T-helper 9 cell (primary cell): ENCODE data around the gene CEP112.
"Not testable (repeated sequence)": the region's sequence is repeated elsewhere in the genome, so short reads cannot be mapped to it uniquely, and the experiment has no call there.

Experiments used
- DNase-seq: peaks from one replicate; pipeline ENCODE4 v3.0.0-alpha.2; 2020

Gene CEP112

DNA sequence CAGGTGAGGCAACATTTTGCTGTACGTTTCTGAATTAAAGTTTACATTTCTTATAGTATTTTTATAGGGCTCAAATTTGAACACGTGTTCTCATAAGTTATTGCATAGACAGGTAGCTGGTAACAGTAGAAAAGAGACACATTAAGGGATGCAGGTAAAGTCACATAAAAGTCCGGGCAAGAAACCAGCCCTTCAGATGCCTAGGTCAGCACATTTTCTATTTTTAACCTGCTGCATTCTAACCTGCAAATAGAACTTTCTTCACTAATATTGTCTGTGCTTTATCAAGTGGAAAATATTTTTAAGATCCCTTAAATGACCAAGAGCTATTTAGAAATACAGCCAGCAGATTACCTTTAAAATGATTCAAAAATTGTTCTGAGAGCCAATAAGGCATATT lies 323.1 kb downstream of the CEP112 start:
- no peak for DNase-seq

DNA sequence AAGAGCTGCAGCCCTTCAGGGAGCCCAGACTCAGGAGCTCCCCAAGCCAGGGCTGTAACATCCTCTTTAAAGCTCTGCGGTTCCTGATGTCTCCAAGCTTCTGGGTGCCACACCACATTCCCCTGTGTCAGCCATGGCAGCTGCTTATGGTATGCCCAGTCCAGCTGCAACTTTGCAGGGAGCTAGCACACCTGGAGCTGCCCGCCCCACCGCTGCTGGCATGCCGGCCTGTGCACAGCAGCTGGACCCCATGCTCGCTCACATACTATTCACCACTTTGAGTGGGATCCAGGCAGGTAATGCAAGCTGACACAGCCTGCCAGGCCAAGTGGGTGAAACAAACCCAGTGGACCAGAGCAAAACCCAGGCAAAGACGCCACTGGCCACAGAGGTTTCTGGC lies 324.9 kb downstream of the CEP112 start:
- no peak for DNase-seq

DNA sequence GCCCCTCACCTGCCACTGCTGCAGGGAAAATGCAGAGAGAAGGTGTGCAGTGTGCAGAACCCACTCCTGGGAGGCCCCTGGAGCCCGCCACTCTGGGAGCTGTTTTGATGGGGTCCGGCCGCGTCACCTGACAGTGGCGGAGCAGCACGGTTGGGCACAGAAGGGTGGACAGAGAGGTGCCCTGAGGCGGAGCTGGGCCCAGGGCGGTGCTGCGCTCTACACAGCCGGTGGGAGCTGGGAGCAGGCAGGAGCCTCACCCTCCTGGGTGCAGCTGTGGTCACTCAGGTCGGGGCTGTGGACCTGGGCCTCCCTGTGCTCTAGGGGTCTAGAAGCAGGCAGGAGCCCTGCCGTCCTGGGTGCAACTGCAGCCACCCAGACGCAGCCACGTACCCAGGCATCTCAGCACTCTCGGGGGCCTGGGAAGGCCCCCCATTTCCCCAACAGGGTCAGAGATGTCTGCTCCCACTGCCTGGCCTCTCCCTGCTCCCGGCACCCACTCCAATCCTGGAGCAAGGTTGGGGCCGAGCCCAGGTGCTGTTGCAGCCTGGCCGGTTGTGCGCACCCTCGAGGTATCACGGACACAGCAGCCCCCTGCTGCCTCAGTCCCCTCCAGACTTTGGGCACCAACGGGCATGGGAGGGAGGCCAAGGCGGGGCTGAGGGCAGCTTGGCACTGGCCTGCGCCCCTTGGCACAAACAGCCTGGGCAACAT lies 326.1 kb downstream of the CEP112 start:
- DNase-seq: no peak

DNA sequence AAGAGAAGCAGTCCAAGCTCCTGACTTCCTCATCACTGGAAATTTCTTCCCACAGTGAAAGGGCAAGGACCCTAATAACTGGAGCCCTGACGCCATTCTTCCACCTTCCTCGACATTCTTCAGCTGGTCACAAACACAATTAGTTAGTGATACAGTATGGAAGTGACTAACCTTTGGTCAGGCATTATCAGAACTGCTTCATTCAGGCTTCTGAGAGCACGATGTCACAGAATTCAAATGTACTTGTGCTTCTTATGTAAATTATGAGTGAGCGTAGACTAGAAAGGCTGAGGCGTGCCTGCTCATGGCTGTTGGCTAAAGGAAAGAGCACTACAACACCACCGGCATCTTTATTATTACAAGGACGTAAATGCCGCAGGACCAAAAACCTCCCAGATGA lies 327.5 kb downstream of the CEP112 start:
- no peak for DNase-seq

DNA sequence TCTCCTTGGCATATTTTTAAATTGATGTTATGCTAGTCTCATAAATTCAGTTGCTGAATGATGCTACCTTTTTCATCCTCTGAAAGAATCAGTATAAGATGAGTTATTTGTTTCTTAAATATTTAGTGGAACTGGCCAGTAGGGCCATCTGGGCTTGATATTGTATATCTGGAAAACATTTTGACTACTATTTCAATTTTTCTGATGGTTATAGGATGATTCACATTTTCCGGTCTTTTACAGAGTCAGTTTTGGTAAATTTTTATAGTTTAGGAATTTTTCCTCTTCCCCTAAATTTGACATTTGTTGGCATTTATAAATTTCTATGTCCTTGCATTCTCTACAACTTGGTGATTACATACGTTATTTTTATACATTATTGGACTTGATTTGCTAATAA lies 334.2 kb downstream of the CEP112 start:
- DNase-seq: no peak

DNA sequence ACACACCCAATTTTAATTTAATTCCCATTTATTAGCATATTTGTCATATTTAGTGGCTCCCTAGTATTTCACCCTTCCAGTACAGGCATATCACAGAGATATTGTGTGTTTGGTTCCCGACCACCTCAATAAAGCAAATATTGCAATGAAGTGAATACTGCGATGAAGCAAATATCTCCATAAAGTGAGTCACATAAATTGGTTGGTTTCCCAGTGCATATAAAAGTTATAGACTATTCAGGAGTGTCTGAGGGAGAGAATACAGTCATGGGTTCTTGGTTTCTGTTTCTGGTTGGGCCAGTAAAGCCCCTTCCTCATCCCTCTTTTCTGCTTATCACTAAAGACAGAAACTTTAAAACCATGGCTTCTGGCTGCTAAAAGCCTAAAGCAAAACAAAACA lies 335.1 kb downstream of the CEP112 start:
- no peak for DNase-seq

DNA sequence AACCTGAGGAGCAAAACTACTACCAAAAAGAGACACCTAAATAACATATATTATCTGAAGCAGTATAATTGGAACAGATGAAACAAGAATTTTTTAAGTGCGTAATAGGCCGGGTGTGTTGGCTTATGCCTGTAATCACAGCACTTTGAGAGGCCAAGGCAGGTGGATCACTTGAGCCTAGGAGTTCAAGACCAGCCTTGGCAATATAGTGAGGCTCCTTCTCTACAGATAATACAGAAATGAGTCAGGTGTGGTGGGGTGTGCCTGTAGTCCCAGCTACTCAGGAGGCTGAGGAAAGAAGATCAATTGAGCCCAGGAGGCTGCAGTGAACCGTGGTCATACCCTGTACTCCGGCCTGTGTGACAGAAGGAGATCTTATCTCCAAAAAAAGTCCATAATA lies 336.3 kb downstream of the CEP112 start:
- no peak for DNase-seq

DNA sequence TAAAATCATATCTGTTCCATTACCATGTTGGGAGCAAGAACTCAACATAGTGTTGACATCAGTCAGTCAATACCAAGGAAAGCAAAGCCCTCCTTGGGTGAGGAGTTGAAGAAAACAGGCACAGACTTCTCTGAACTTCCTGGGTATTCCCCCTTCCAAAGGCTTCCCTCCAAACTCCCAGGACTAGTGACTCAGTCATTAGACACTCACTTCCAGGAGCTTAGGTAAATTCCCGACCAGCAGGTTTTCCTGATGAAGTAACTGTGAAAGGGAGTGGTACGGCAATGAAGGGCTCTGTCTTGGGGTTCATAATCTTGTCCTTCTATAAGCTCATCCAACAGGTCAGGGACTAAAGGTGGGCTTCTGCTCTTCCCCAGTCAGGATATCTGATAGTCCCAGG lies 336.7 kb downstream of the CEP112 start:
- DNase-seq: no peak

DNA sequence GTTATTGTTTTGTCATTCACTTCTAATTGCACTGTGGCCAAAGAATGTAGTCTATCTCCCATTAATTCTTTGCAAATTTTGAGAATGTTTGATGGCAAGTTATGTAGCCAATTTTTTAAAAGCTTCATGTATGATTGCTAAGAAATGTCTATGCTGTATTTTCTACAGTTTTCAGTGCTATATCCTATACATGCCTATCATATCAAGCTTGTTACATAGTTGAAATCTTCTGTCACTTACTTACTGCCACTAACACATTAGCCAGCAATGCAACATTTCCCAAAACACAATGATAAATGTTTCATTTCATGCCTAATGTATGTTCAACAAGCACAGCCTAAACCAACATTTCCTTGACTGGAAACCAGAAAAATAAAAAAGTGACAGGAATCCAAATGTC lies 338.1 kb downstream of the CEP112 start:
- DNase-seq: no peak

DNA sequence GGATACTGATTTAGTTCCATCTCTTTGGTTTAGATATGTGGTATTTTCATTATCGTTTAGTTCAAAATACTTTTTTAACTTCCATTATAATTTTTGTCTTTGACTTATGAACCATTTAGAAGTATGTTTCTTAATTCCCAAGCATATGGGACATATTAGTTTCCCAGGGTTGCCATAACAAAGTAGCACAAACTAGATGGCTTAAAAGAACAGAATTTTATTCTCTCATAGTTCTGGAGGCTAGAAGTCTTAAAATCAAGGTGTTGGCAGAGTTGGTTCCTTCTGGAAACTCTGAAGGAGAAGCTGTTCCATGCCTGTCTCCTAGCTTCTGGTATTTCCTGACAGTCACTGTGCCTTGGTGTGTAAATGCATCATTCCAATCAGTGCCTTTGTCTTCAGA lies 339.0 kb downstream of the CEP112 start:
- DNase-seq: no peak

DNA sequence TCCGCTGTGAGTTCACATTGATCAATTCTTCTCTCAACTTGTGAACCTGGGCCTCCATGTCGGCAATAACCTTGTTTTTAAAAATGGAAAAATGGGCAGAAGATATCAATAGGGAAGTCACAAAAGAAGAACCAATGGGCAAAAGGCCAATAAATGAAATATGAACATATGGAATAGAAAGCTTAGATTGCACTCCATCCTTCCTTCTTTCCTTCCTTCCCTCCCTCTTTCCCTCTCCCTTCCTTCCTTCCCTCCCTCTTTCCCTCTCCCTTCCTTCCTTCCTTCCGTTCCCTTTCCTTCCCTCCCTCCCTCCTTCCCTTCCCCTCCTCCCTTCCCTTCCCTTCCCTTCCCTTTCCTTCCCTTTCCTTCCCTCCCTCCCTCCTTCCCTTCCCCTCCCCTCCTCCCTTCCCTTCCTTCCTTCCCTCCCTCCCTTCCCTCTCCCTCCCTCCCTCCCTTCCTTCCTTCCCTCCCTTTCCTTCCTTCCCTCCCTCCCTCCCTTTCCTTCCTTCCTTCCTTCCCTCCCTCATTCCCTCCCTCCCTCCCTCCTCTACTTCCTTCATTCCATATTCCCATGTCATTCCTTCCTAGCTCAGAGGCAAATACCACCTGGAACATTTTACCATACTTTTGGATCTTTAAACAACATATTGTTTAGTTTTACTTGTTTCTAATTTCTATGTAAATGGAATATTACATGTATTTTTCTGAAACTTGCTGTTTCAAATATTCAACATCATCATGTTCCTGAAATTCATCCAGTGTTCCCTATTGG lies 339.8 kb downstream of the CEP112 start:
- no peak for DNase-seq

DNA sequence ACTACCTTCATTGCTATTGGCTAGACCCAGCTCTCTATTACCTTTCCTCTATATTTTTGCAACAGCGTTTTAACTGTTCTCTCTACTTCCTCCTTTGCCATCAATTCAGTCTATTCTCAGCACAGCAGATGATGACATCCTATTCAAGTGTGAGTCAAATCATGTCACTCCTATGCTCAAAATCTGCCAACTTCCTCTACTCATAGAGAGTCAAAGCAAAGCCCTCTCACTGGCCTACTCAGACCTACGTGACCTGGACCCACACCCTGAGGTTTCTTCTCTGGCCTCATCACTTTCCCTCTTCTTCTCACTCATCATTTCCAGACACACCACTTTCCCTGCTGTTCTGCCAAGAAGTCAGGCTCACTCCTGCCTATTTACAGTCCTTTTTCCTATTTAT lies 341.4 kb downstream of the CEP112 start:
- DNase-seq: no peak

DNA sequence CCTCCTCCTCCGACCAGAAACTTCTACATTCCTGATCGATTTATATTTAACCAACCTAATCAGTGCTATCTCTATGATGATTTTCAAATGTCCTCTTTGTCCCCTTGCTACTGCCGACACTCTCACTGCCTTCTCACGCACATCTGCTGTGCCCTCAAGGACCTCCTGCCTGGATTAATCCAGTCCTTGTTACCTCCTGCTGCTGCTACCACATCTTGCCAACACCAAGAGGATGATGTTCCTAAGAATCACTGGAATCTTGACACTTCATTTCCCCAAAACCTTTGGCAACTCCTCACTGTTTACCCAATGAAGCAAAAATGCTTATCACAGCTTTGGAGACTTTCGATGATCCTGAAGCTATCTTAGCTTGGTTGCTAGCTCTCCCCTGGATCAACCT lies 343.2 kb downstream of the CEP112 start:
- DNase-seq: no peak

DNA sequence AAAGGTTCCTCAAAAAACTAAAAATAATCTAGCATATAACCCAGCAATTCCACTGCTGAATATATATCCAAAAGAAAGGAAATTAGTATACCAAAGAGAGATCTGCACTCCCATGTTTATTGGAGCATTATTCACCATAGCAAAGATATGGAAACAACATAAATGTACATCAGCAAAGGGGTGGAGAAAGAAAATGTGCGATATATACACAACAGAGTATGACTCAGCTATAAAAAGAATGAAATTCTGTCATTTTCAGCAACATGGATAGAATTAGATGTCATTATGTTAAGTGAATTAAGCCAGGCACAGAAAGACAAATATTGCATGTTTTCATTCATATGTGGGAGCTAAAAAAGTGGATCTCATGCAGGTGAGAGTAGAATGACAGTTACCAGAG lies 350.8 kb downstream of the CEP112 start:
- no peak for DNase-seq

DNA sequence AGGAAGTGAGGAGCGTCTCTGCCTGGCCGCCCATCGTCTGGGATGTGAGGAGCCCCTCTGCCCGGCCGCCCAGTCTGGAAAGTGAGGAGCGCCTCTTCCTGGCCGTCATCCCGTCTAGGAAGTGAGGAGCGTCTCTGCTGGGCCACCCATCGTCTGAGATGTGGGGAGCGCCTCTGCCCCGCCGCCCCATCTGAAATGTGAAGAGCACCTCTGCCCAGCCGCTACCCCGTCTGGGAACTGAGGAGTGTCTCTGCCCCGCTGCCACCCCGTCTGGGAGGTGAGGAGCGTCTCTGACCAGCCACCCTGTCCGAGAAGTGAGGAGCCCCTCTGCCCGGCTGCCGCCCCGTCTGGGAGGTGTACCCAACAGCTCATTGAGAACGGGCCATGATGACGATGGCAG lies 354.7 kb downstream of the CEP112 start:
- not testable (repeated sequence) for DNase-seq

DNA sequence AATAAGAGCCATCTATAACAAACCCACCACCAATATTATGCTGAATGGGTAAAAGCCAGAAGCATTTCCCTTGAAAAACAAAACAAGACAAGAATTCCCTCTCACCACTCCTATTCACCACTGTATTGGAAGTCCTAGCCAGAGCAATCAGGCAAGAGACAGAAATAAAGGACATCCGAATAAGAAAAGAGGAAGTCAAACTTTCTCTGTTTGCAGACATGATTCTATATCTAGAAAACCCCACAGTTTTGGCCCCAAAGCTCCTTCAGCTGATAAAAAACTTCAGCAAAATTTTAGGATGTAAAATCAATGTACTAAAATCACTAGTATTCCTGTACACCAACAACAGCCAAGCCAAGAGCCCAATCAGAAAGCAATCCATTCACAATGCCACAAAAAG lies 358.7 kb downstream of the CEP112 start:
- DNase-seq: no peak

DNA sequence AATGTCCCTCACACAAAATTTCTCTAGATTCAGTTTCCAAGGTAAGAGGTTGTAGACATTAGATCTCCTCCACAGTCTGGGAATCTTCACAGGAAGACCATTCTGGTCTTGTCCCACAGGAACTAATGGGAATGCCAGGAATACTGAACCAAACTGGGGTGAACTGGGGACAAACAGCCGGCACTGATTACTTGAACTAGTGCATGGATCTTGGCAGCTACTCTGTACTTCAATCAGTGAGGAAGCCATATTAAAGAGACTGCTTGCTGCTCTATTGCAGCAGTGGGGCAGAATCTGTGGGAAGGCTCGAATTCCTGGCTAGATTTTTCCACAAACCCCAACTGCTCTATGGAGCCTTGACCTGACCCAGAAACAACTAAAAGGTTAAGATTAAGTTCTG lies 361.6 kb downstream of the CEP112 start:
- no peak for DNase-seq

DNA sequence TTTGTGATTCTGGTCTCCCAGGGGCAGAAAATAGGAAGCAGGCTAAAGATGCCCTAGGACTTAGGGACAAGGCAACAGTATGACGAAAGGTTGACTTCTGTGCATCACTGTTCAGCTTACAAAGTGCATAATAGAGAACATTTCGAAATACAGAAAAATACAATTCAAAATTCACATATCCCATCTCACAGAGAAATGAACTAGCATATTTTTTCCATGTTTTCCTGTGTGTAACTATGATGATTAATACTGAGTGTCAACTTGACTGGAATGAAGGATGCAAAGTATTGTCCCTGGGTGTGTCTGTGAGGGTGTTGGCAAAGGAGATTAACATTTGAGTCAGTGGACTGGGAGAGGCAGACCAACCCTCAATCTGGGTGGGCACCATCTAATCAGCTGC lies 365.4 kb downstream of the CEP112 start:
- DNase-seq: not testable (repeated sequence)

DNA sequence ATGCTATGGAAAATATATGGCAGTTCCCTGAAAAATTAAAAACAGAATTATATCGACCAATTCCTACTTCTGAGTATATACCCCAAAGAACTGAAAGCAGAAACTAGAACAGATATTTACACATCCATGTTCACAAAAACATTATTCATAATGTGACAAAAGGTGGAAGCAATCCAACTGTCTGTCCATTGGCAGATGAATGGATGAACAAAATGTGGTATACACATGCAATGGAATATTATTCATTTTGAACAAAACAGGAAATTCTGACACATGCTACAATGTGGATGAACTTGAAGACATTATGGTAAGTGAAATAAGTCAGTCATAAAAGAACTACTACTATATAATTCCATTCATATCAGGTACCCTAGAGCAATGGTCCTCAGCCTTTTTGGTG lies 367.0 kb downstream of the CEP112 start:
- DNase-seq: no peak

DNA sequence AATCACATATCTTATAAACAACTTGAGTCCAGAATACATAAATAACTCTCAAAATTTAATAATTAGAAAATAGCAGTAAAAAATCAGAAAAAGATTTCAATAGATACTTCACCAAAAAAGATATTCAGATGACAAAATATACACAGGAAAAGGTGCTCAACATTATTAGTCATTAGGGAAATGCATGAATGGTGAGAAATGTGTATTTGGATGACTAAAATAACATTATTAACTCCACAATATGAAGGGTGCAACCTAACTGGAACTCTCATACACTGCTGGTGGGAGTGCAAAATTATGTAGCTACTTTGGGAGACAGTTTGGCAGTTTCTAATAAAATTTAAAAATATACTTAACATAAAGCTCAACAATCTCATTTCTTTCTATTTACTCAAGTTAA lies 368.2 kb downstream of the CEP112 start:
- DNase-seq: no peak

DNA sequence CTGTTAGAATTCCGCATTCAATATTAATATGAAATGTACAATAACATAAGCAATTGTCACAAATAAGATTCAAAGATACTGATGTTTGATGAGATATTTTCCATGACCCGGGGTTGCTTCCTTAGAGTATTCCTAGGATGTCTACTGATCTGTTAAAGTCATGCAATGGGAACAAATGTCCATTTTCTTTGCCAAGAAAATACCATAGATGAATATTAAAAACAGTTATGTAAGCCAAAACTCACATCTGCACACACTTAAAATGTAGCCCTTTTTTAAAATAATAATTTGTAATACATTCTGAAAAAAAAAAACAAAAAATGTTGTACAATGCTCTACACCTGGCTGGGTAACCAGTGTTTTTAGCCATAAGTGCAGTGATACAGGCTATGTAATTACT lies 371.1 kb downstream of the CEP112 start:
- no peak for DNase-seq

DNA sequence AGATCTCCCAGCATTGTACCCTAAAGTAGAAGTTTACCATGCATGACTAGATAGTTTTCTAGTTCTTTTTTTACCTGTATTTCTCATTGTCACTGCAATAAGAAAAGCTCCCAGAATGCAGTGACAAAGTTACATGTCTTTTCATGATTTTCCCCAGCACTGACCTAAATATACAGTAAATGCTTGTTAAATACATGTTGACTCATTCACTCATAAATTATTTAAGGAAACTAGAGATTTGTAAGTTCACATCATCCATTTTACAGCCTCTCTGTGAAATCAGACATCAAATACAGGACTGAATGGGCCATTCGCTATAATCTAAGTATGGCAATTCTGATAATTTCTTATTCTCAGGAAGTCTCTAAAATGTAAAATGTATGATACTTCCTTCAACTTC lies 371.6 kb downstream of the CEP112 start:
- no peak for DNase-seq

DNA sequence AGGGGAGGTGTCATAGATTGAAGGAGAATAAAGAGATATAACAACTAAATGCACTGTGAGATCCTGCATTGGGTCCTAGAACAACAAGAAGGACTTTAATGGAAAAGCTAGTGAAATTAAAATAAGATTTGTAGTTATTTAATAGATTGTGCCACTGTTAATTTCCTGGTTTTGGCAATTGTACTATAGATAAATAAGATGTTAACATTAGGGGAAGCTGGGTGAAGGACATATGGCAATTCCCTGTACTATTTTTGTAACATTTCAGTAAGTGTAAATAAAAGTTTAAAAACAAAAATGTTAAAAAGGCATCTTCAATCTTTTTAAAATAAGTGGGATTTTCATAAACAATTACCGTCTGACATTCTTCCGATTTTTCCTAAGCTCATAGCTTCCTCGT lies 372.1 kb downstream of the CEP112 start:
- no peak for DNase-seq

DNA sequence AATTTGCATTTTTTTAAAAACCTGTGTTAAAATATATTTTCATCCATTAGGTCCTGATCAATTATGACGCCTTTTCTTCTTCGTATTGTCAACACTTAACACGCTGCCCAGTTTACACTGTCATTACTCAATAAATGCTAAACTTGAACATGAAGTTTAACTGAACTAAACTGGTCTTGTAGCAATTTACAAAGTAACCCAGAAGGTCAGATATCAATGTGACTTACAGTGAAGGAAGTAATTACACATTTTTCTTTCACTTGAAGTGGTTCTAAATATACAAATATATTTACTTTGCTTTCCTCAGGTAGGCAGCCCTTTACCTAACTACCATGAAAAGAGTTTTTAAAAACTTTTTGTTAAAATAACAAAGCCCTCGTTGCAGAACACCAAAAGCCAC lies 374.0 kb downstream of the CEP112 start:
- no peak for DNase-seq

DNA sequence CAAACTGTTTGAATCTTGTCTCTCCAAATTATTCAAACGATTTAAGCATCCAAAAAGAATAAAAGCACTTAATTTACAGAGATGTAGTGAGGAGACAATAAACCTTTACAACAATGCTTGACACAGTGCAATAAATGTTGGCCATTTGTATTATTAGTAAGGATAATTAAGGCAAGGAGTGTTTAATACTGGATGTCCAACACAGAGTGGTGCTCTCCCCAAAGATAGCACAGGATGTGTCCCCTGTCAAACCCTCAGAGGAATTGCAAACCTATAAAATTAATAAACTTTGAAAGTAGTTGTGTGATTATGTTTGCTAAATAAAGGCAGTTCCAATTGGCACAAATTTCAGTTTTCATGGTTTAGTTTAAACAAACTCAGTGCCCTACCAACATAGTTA lies 377.5 kb downstream of the CEP112 start:
- no peak for DNase-seq
